NCI-H82 treated with DMSO at 0.1 percent for 48 hours (cell line): ENCODE data around the gene TRIM4.
"Not testable (repeated sequence)": the region's sequence is repeated elsewhere in the genome, so short reads cannot be mapped to it uniquely, and the experiment has no call there.

ENCODE experiments used
- DNase-seq: peaks from one replicate; lab custom pipeline; 2025; ENCODE audit not compliant: unreplicated experiment; lab: John Stamatoyannopoulos, UW

TRIM4 gene, protein sequence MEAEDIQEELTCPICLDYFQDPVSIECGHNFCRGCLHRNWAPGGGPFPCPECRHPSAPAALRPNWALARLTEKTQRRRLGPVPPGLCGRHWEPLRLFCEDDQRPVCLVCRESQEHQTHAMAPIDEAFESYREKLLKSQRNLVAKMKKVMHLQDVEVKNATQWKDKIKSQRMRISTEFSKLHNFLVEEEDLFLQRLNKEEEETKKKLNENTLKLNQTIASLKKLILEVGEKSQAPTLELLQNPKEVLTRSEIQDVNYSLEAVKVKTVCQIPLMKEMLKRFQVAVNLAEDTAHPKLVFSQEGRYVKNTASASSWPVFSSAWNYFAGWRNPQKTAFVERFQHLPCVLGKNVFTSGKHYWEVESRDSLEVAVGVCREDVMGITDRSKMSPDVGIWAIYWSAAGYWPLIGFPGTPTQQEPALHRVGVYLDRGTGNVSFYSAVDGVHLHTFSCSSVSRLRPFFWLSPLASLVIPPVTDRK

GRCh38 chr7:99918959-99919813, at the start of gene TRIM4:
Gene TRIM4 (minus strand): TSS chr7:99919530. CDS start chr7:99919401, 129 bp downstream.
- peak; percentile 36 for DNase-seq

DNA sequence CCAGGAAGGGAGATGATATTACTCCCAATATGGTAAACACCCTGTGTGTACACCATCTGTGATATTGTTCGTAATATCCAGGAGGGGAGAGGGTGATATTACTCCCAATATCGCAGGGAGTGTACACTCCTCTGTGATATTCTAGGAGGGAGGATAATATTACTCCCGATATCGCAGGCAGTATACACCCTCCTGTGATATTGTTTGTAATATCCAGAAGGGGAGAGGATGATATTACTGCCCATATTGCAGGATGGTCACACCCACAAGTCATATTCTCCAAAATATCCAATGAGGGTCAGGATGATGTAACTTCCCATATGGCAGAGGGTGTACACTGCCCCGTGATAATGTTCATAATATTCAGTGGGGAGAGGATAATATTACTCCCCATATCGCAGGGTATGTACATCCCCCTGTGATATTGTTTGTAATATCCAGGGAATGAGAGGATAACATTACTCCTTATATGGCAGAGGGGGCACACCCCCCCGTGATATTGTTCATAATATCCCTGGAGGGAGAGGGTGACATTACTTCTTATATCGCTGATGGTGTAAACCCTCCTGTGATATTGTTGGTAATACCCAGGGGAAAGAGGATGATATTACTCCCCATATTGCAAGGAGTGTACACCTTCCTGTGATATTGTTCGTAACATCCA, 39.4 kb upstream of the TRIM4 start:
- DNase-seq: no peak

DNA sequence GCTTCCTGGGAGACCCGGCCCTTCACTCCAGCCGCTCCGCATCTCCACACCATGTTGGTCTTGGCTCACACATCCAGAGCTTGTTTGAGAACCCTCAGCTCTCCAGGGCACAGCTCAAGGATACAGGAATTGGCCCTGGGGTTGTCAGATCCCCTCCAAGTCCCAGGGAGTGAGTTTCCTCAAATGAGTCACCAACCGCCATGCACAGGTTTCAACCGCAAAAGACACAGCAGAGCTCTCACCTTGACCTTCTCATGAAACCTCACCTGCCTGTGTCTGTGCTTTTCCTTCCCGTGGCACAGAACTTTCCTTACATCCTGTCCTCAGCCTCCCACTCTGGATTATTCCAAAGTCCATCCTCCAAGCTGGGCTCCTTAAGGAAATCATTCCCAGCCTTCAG, 35.9 kb upstream of the TRIM4 start:
- no peak for DNase-seq

DNA sequence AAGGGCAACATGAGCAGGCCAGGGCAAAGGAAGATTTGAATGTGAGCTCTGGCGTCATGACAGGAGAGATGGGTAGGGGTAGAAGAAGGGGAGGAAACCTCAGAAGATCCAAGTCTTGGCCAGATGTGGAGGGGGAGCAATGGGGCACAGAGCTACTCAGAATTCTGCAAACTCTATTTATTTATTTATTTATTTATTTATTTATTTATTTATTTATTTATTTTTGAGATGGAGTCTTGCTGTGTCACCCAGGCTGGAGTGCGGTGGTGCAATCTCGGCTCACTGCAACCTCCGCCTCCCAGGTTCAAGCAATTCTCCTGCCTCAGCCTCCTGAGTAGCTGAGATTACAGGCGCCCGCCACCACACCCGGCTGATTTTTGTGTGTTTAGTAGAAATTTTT, 35.3 kb upstream of the TRIM4 start:
- not testable (repeated sequence) for DNase-seq

GRCh38 chr7:99953649-99954048, 34.3 kb upstream of the TRIM4 start:
- DNase-seq: no peak

GRCh38 chr7:99952649-99953048, 33.3 kb upstream of the TRIM4 start:
- DNase-seq: not testable (repeated sequence)

- not testable (repeated sequence) for DNase-seq
Measured at GRCh38 chr7:99950819-99951218, 31.5 kb upstream of the TRIM4 start.

DNA sequence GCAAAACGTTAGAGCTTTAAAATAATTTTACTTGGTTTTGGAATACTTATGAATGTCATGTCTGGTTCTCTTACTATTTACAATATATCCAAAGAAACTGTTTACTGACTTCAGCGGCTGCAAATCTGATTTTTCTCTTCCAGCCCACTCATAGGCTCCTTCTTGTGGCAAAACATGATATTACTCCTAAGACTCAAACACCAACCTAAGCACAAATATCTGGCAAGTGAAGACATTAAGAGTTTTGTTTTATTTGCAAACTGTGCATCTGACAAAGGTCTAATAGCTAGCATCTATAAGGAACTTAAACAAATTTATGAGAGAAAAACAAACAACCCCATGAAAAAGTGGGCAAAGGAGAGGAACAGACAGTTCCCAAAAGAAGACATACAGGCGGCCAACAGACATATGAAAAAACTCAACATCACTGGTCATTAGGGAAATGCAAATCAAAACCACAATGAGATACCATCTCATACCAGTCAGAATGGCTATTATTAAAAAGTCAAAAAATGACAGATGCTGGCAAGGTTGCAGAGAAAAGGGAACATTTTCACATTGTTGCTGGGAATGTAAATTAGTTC, 30.4 kb upstream of the TRIM4 start:
- DNase-seq: no peak

GRCh38 chr7:99947608-99948007, 28.3 kb upstream of the TRIM4 start:
- DNase-seq: no peak

DNA sequence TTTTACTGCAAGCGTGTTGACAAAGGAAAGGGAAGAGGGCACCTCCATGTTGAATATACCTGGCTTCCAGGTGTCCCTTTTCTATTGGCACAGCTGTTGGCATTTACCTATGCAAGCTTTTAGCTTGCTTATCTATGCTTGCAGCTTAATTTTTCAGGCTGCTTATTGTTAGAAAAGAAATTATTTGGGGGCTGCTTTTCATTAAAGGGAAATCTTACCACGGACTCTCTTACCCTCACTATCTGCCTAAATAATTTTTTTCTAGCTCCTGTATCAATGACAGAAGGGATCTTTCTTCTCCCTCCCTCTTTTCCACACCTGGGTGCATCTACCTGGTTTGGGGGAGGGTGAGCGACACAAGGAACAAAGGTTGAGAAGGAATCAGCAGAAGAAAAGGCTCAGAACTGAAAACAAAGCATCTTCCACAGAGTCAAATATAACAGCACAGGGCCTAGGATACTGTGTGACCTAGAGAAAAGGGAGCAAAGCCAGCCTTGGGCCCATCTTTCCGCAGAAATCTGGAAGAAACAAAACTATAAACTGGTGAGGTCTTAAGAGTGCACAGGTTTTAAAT, 25.3 kb upstream of the TRIM4 start:
- DNase-seq: no peak

GRCh38 chr7:99943641-99944496, 24.5 kb upstream of the TRIM4 start:
- DNase-seq: no peak

DNA sequence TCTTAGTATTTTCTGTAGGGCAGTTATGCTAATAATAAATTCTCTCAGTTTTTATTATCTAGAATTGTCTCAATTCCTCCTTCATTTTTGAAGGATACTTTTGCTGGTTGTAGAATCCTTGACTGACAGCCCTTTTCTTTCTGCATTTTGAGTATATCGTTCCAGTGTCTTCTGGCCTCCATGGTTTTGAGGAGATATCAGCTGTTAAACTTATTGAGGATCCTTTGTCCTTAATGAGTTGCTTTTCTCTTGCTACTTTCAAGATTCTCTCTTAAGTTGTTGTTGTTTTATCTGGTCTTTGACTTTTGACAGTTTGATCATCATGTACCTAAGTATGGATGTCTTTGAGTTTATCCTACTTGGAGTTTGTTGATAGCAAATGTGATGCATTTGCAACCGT, 19.0 kb upstream of the TRIM4 start:
- DNase-seq: no peak

- not testable (repeated sequence) for DNase-seq
Measured at GRCh38 chr7:99935009-99935408, 15.7 kb upstream of the TRIM4 start.

DNA sequence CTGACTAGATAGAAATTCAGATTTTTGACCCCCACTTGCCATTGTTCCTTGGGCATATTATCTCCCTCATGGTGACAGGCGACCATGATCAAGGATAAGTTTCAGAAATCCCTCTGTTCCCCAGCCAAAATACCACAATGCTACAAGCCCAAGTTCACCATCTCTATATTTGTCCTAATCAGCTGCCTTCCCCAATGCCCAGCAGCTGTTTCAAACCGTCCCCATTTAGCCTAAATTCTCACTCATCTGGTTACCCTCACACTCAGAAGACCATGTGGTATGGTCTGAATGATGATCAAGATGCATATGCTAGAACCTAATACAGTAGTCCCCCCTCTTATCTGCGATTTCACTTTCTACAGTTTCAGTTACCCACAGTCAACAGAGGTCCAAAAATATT, 11.0 kb upstream of the TRIM4 start:
- no peak for DNase-seq

DNA sequence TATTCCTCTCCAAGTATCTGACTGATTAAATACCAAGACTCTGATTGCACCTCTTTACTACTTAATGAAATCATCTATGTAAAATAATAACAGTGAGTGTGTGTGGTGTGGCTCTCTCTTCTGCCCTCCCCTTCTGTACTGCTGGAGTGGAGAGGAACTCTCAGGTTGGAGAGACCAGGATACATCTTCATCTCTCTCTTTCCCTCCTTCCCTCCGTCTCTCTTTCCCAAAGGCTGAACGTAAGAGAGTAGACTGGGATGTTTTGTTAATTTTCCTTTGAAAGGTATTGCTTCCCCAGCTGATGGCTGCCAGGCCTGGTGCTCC, 10.4 kb upstream of the TRIM4 start:
- no peak for DNase-seq

GRCh38 chr7:99928994-99929729, 9.8 kb upstream of the TRIM4 start, which contains the start of gene GJC3:
Gene GJC3 (minus strand): TSS chr7:99929620. CDS start chr7:99929620, 0 bp downstream.
- DNase-seq: peak; percentile 14

- no peak for DNase-seq
Measured at GRCh38 chr7:99928188-99928587, 8.9 kb upstream of the TRIM4 start.

GRCh38 chr7:99927536-99927935, 8.2 kb upstream of the TRIM4 start:
- DNase-seq: no peak

GRCh38 chr7:99926321-99926720, 7.0 kb upstream of the TRIM4 start:
- DNase-seq: no peak
